Panc1 (cell line): Measurements from ENCODE around the gene RSU1. TPM values are rescaled to one million over a fixed set of nuclear protein-coding genes. Genes with fewer than 3 reads are reported as not detected.

Source experiments
- ATAC-seq: fragments of 200-7000 bp; cut with Tn5 transposase; 2 replicates; pipeline ENCODE4 v1.9.1; 2020; ENCODE audit warnings: mild to moderate bottlenecking, moderate library complexity
- BruUV-seq: library from RNA; stranded (reverse); fragments of 400-500 nt; replicated peaks from 2 replicates; lab custom pipeline; 2021; lab: Mats Ljungman, UMichigan
- CTCF ChIA-PET: fragments of 300-600 bp; sonication (Branson Sonifier 250); formaldehyde crosslinking; loops from one replicate; lab custom pipeline; 2022; ENCODE audit warnings: antibody characterized with exemption; lab: Charles Lee
- POLR2A ChIA-PET: fragments of 300-600 bp; sonication (Branson Sonifier 250); formaldehyde crosslinking; loops from one replicate; lab custom pipeline; 2022; ENCODE audit warnings: antibody characterized with exemption; lab: Charles Lee
- DNase-seq: peaks from one replicate; pipeline ENCODE4 v3.0.0-alpha.2; 2010; ENCODE audit warnings: low read depth, low spot score
- H3K27ac ChIP-seq: 2 replicates; pipeline ENCODE4 v1.5.1; 2011; ENCODE audit warnings: mild to moderate bottlenecking, low read length, inconsistent platforms
- H3K27me3 ChIP-seq: fragments of 200-500 bp; sonication (Bioruptor generic); 2 replicates; pipeline ENCODE4 v1.6.0; 2014; ENCODE audit warnings: low read length, inconsistent platforms; ENCODE audit not compliant: control insufficient read depth, insufficient read depth
- H3K36me3 ChIP-seq: fragments of 200-500 bp; sonication (Bioruptor generic); 2 replicates; pipeline ENCODE4 v1.5.1; 2014; ENCODE audit warnings: inconsistent platforms, mild to moderate bottlenecking, low read length, moderate library complexity; ENCODE audit not compliant: control insufficient read depth, insufficient read depth
- H3K4me1 ChIP-seq: 2 replicates; pipeline ENCODE4 v1.5.1; 2011; ENCODE audit warnings: inconsistent platforms, mild to moderate bottlenecking, low read length, moderate library complexity; ENCODE audit not compliant: control insufficient read depth, insufficient read depth
- H3K4me3 ChIP-seq, 2 experiments: 2 replicates each; pipeline ENCODE4 v1.5.1; 2011 to 2012; ENCODE audit warnings: low read depth in 2 of 2, low read length in 2 of 2, mild to moderate bottlenecking in 2 of 2, inconsistent platforms in 1 of 2, moderate library complexity in 1 of 2
- H3K9me3 ChIP-seq: fragments of 200-500 bp; sonication (Bioruptor generic); 2 replicates; pipeline ENCODE4 v1.5.1; 2014; ENCODE audit warnings: low read depth, mild to moderate bottlenecking, inconsistent platforms, low read length, moderate library complexity; ENCODE audit not compliant: control insufficient read depth, insufficient read depth
- CTCF ChIP-seq: fragments of 450-650 bp; IDR thresholded peaks from 2 replicates; pipeline ENCODE4 v1.5.1; 2017; ENCODE audit warnings: mild to moderate bottlenecking
- POLR2AphosphoS5 ChIP-seq: IDR thresholded peaks from 2 replicates; pipeline ENCODE4 v1.6.1; 2012; ENCODE audit warnings: mild to moderate bottlenecking, low read depth, low read length, moderate library complexity
- REST ChIP-seq, 2 experiments: IDR thresholded peaks; 2 replicates each; pipeline ENCODE4 v1.6.1; 2011 to 2012; ENCODE audit warnings: low read depth in 2 of 2, control low read depth in 1 of 2, low read length in 1 of 2, mild to moderate bottlenecking in 1 of 2, moderate library complexity in 1 of 2; ENCODE audit not compliant: insufficient read depth in 1 of 2
- SIN3A ChIP-seq: IDR thresholded peaks from 2 replicates; pipeline ENCODE4 v1.6.1; 2012; ENCODE audit warnings: low read depth, mild to moderate bottlenecking, low read length, moderate library complexity, borderline replicate concordance; ENCODE audit not compliant: insufficient read depth
- TCF7L2 ChIP-seq: IDR thresholded peaks from 2 replicates; pipeline ENCODE4 v1.6.1; 2011; ENCODE audit warnings: mild to moderate bottlenecking, low read depth, low read length, inconsistent platforms
- in situ Hi-C: cut with HindIII; loops from 2 replicates; pipeline ENCODE4 v1.10.0; 2016; ENCODE audit warnings: low sequenced_read_pairs, low pct_unique_long_range_greater_than_20kb
- intact Hi-C: fragments of 100-400 bp; cut with micrococcal nuclease; formaldehyde crosslinking; loops from one replicate; pipeline ENCODE4 v1.10.0; 2022; ENCODE audit not compliant: unreplicated experiment
- total RNA-seq: library from RNA; stranded (reverse); gene quantifications from one replicate; pipeline ENCODE4 v1.2.1, GENCODE V29; 2021; ENCODE audit not compliant: unreplicated experiment

The RSU1 gene
- total RNA-seq, 1 experiment from 2014 or later = 55.6 TPM

GRCh38 chr10:16717622-16718395, 99.4 kb downstream of the RSU1 start:
- no peaks in the 10 kb centered on the region for H3K4me1 ChIP-seq
- TF ChIP-seq CTCF = no peak
- TF ChIP-seq REST (IDR thresholded peaks at IDR 0.05; ENCODE audit: insufficient read depth in 1 of 2, low read depth in 2 of 2, low read length in 1 of 2) = no peak
- TF ChIP-seq SIN3A = no peak
- TF ChIP-seq POLR2AphosphoS5 = no peak
- TF ChIP-seq TCF7L2 = no peak
- CTCF ChIA-PET = no interaction called here
- H3K9me3 ChIP-seq = no peaks in the 10 kb centered on the region
- H3K36me3 ChIP-seq = no peaks in the 10 kb centered on the region
- POLR2A ChIA-PET = no interaction called here
- intact Hi-C loops = no loop called here
- no peak overlapping the region for H3K4me3 ChIP-seq
- ATAC-seq (no peak), DNase-seq (no peak)
- no TSS peak for BruUV-seq
- in situ Hi-C loops = no loop called here
- H3K27ac ChIP-seq = no peak overlapping the region
- H3K27me3 ChIP-seq = no peaks in the 10 kb centered on the region

- CTCF ChIA-PET = no interaction called here
- DNase-seq = no peak
Measured at GRCh38 chr10:16716051-16716450, 101.2 kb downstream of the RSU1 start.

More at GRCh38 chr10:16716051-16716450, 101.2 kb downstream of the RSU1 start:
- TF ChIP-seq CTCF (no peak), TCF7L2 (no peak), SIN3A (no peak), POLR2AphosphoS5 (no peak), REST (IDR thresholded peaks at IDR 0.05; ENCODE audit: insufficient read depth in 1 of 2, low read depth in 2 of 2, low read length in 1 of 2) (no peak)
- intact Hi-C loops = no loop called here
- Histone ChIP-seq H3K9me3 (no peaks in the 10 kb centered on the region), H3K27ac (no peak overlapping the region), H3K4me3 (no peak overlapping the region), H3K4me1 (no peaks in the 10 kb centered on the region), H3K36me3 (no peaks in the 10 kb centered on the region), H3K27me3 (no peaks in the 10 kb centered on the region)
- ATAC-seq = no peak
- BruUV-seq = no TSS peak
- POLR2A ChIA-PET = no interaction called here
- in situ Hi-C loops = no loop called here
